ENCODE data around the gene CLCN6.

Gene CLCN6

GRCh38 chr1:11836955-11837766 lies 31.2 kb downstream of the CLCN6 start:
- Histone ChIP-seq H3K36me3 (ENCODE audit: control insufficient read depth, insufficient read depth, low read length) (peaks cover 97% of the 10 kb centered on the region), H3K27ac (ENCODE audit: low read depth, low read length) (no peak overlapping the region), H3K27me3 (ENCODE audit: control insufficient read depth, insufficient read depth, low read length) (no peaks in the 10 kb centered on the region), H3K9me3 (ENCODE audit: control insufficient read depth, insufficient read depth, low read length) (no peaks in the 10 kb centered on the region), H3K9ac (ENCODE audit: low read depth, low read length) (no peak overlapping the region), H3K4me1 (ENCODE audit: control insufficient read depth, insufficient read depth, low read length) (no peaks in the 10 kb centered on the region), H3K4me3 (ENCODE audit: low read depth, low read length) (no peak overlapping the region)

DNA sequence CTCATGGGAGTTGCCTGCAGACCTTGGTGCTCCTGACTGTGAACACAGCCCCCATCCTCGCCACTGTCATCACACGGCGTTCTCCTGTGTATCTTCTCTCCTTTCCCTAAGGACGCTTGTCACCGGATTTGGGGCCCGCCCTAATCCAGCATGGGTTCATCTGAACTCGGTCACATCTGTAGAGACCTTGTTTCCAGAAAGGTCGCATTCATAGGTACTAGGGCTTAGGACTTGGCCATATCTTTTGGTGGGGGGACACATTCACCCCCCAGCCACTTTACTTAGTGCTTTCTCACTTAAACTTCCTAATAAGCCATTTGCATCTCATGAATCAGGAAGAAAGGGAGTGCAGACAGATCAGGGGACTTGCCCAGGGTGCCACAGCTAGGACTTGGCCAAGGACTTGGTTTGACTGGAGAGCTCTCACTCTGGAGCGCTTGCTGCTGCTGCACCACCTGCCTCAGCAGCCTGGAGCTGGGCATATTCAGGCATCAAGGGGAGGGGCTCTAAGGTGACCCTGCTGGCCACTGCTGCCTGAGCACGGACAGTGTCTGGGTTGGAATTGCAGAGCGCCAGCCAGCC lies 31.9 kb downstream of the CLCN6 start:
- Histone ChIP-seq H3K36me3 (ENCODE audit: control insufficient read depth, insufficient read depth, low read length) (peaks cover 97% of the 10 kb centered on the region), H3K27ac (ENCODE audit: low read depth, low read length) (no peak overlapping the region), H3K9me3 (ENCODE audit: control insufficient read depth, insufficient read depth, low read length) (no peaks in the 10 kb centered on the region), H3K4me3 (ENCODE audit: low read depth, low read length) (no peak overlapping the region), H3K4me1 (ENCODE audit: control insufficient read depth, insufficient read depth, low read length) (no peaks in the 10 kb centered on the region), H3K9ac (ENCODE audit: low read depth, low read length) (no peak overlapping the region), H3K27me3 (ENCODE audit: control insufficient read depth, insufficient read depth, low read length) (no peaks in the 10 kb centered on the region)

GRCh38 chr1:11838349-11839272 lies 32.6 kb downstream of the CLCN6 start:
- Histone ChIP-seq H3K9ac (ENCODE audit: low read depth, low read length) (no peak overlapping the region), H3K27ac (ENCODE audit: low read depth, low read length) (no peak overlapping the region), H3K4me1 (ENCODE audit: control insufficient read depth, insufficient read depth, low read length) (no peaks in the 10 kb centered on the region), H3K4me3 (ENCODE audit: low read depth, low read length) (no peak overlapping the region), H3K9me3 (ENCODE audit: control insufficient read depth, insufficient read depth, low read length) (no peaks in the 10 kb centered on the region), H3K27me3 (ENCODE audit: control insufficient read depth, insufficient read depth, low read length) (no peaks in the 10 kb centered on the region), H3K36me3 (ENCODE audit: control insufficient read depth, insufficient read depth, low read length) (peaks cover 96% of the 10 kb centered on the region)

- no peaks in the 10 kb centered on the region for H3K4me1 ChIP-seq (ENCODE audit: control insufficient read depth, insufficient read depth, low read length)
Measured at GRCh38 chr1:11839727-11840705, 34.0 kb downstream of the CLCN6 start.

GRCh38 chr1:11841245-11842153 lies 35.5 kb downstream of the CLCN6 start:
- H3K4me1 ChIP-seq (ENCODE audit: control insufficient read depth, insufficient read depth, low read length), result no peaks in the 10 kb centered on the region
- H3K9me3 ChIP-seq (ENCODE audit: control insufficient read depth, insufficient read depth, low read length), result no peaks in the 10 kb centered on the region
- H3K36me3 ChIP-seq (ENCODE audit: control insufficient read depth, insufficient read depth, low read length), result peaks cover 85% of the 10 kb centered on the region
- no peaks in the 10 kb centered on the region for H3K27me3 ChIP-seq (ENCODE audit: control insufficient read depth, insufficient read depth, low read length)
- H3K4me3 ChIP-seq (ENCODE audit: low read depth, low read length), result no peak overlapping the region
- no peak overlapping the region for H3K27ac ChIP-seq (ENCODE audit: low read depth, low read length)
- H3K9ac ChIP-seq (ENCODE audit: low read depth, low read length), result no peak overlapping the region

More at GRCh38 chr1:11839727-11840705, 34.0 kb downstream of the CLCN6 start:
- Histone ChIP-seq H3K9ac (ENCODE audit: low read depth, low read length) (no peak overlapping the region), H3K36me3 (ENCODE audit: control insufficient read depth, insufficient read depth, low read length) (peaks cover 94% of the 10 kb centered on the region), H3K27me3 (ENCODE audit: control insufficient read depth, insufficient read depth, low read length) (no peaks in the 10 kb centered on the region), H3K4me3 (ENCODE audit: low read depth, low read length) (no peak overlapping the region), H3K27ac (ENCODE audit: low read depth, low read length) (no peak overlapping the region), H3K9me3 (ENCODE audit: control insufficient read depth, insufficient read depth, low read length) (no peaks in the 10 kb centered on the region)

DNA sequence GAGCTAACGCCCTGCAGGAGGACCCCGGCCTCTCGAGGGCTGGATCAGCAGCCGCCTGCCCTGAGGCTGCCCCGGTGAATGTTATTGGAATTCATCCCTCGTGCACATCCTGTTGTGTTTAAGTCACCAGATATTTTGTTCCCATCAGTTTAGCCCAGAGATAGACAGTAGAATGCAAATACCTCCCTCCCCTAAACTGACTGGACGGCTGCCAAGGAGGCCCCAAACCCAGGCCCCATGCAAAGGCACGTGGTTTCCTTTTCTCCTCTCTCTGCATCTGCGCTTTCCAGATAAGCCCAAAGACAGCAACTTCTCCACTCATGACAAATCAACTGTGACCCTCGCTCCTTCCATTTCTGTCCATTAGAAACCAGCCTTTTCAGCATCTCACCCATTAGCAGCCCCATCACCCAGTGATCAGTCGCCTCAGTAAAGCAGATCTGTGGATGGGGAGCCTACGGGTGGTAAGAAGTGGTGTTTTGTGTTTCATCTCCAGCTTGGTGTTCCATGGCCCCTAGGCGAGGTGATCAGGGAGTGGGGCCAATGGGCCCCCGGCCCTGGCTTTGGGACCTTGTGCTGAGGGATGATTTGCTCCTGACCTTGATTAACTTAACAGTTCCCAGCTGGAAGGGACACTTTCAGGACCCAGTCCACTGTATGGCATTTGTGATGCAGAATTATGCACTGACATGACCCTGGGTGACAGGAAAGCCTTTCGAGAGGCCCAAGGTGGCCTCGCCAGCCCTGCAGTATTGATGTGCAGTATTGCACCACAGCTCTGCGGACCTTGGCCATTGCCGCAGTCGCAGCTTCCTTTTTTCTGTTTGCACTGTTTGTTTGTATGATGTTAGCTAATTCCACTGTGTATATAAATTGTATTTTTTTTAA lies 36.4 kb downstream of the CLCN6 start:
- peaks cover 76% of the 10 kb centered on the region for H3K36me3 ChIP-seq (ENCODE audit: control insufficient read depth, insufficient read depth, low read length)
- no peak overlapping the region for H3K4me3 ChIP-seq (ENCODE audit: low read depth, low read length)
- no peaks in the 10 kb centered on the region for H3K9me3 ChIP-seq (ENCODE audit: control insufficient read depth, insufficient read depth, low read length)
- no peaks in the 10 kb centered on the region for H3K27me3 ChIP-seq (ENCODE audit: control insufficient read depth, insufficient read depth, low read length)
- no peaks in the 10 kb centered on the region for H3K4me1 ChIP-seq (ENCODE audit: control insufficient read depth, insufficient read depth, low read length)
- H3K27ac ChIP-seq (ENCODE audit: low read depth, low read length), result no peak overlapping the region
- no peak overlapping the region for H3K9ac ChIP-seq (ENCODE audit: low read depth, low read length)

DNA sequence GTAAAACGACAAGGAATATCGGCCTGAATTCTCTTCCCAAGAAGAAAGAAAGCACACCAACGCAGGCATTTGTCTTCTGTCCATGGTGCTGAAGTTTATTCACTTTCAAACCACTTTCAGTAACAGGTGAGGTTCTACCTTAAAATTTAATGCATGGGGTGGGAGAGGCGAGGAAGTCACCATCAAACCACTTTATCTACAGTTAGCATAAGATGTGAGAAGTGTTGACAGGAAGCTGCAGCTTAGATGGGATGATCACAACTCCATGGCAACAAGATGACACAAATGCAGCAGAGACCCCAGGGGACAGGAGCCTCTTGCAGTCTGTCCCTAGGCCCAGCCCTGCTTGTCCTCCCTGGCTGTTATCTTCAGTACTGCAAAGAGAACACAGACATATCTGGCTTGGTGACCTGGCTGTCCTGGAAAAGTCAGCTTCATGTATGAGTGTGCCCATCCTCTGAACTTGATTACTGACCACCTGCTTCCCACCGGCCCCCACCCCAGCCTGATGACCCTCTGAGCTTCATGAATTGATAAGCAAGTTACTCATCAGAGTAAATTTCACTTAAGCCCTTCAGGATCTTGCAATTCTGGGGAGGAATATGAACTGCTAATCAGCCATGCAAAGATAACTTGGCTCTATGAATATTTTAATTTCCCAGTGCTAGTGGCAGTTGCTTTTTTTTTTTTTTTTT lies 39.8 kb downstream of the CLCN6 start:
- Histone ChIP-seq H3K9ac (ENCODE audit: low read depth, low read length) (no peak overlapping the region), H3K27ac (ENCODE audit: low read depth, low read length) (no peak overlapping the region), H3K4me3 (ENCODE audit: low read depth, low read length) (no peak overlapping the region), H3K9me3 (ENCODE audit: control insufficient read depth, insufficient read depth, low read length) (no peaks in the 10 kb centered on the region), H3K27me3 (ENCODE audit: control insufficient read depth, insufficient read depth, low read length) (no peaks in the 10 kb centered on the region), H3K4me1 (ENCODE audit: control insufficient read depth, insufficient read depth, low read length) (no peaks in the 10 kb centered on the region), H3K36me3 (ENCODE audit: control insufficient read depth, insufficient read depth, low read length) (peaks cover 43% of the 10 kb centered on the region)

DNA sequence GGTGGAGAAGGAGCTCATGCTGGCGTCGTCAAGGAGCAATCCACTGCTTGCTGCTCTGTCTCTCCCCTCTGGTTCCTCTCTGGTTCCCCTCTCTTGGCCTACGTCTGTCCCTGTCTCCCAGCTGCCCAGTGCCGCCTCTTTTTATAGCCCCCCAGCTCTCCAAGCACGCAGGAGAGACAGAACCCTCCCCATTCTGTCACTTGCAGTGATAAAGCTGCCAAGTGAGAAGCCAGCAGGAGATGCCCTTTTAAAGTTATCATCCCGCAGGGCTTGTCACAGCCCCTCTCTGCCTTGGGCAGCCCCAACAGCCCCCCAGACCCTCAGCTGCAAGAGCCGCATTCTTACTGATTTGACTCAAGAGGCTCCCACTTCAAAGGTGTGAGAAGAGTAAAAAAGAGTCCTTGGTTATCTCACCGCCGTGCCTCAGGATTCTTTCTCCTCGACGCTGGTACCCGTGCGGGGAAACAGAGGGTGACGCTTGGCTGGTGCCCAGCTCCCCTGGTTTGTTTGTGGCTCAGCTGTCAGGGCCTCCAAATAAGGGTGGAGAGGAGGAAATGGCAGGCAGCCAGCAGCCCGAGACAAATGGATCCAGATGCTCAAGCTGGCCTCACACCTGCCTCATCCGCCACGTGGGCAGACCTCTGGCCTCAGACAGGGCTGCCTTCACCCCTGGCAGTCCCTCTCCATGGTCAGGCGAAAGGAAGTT lies 41.8 kb downstream of the CLCN6 start, which contains the start of gene NPPA:
Gene NPPA (minus strand): TSS at position 117 of the 706 bp plus-strand sequence. CDS start 99 bp downstream, at position 18.
- H3K4me1 ChIP-seq (ENCODE audit: control insufficient read depth, insufficient read depth, low read length), result no peaks in the 10 kb centered on the region
- no peak within 1 kb of the TSS for H3K27ac ChIP-seq (ENCODE audit: low read depth, low read length)
- no peak within 1 kb of the TSS for H3K4me3 ChIP-seq (ENCODE audit: low read depth, low read length)
- H3K36me3 ChIP-seq (ENCODE audit: control insufficient read depth, insufficient read depth, low read length), result peaks cover 23% of the 10 kb centered on the region
- H3K27me3 ChIP-seq (ENCODE audit: control insufficient read depth, insufficient read depth, low read length), result no peaks in the 10 kb centered on the region
- no peaks in the 10 kb centered on the region for H3K9me3 ChIP-seq (ENCODE audit: control insufficient read depth, insufficient read depth, low read length)
- H3K9ac ChIP-seq (ENCODE audit: low read depth, low read length), result no peak within 1 kb of the TSS
